Calu3 (cell line): ENCODE results near the gene BTBD7. TPM values are rescaled to one million over a fixed set of nuclear protein-coding genes. Genes with fewer than 3 reads are reported as not detected.

Source experiments
- BruUV-seq: library from RNA; stranded (reverse); fragments of 400-500 nt; replicated peaks from 2 replicates; lab custom pipeline; 2021; lab: Mats Ljungman, UMichigan
- CTCF ChIA-PET: fragments of 300-600 bp; sonication (Branson Sonifier 250); formaldehyde crosslinking; loops from one replicate; lab custom pipeline; 2022; ENCODE audit warnings: antibody characterized with exemption; lab: Charles Lee
- DNase-seq: peaks from one replicate; pipeline ENCODE4 v3.0.0; 2022
- H3K27ac Mint-ChIP-seq: one replicate; pipeline ENCODE4 v1.8.0; 2022; ENCODE audit warnings: mixed read lengths; ENCODE audit not compliant: unreplicated experiment
- H3K27me3 Mint-ChIP-seq: one replicate; pipeline ENCODE4 v1.8.0; 2022; ENCODE audit warnings: mixed read lengths; ENCODE audit not compliant: unreplicated experiment
- H3K36me3 Mint-ChIP-seq: one replicate; pipeline ENCODE4 v1.8.0; 2022; ENCODE audit warnings: mild to moderate bottlenecking, moderate library complexity, mixed read lengths; ENCODE audit not compliant: insufficient read depth, unreplicated experiment
- H3K4me1 Mint-ChIP-seq: one replicate; pipeline ENCODE4 v1.8.0; 2022; ENCODE audit warnings: mild to moderate bottlenecking, low read depth, mixed read lengths; ENCODE audit not compliant: unreplicated experiment
- H3K4me3 Mint-ChIP-seq: one replicate; pipeline ENCODE4 v1.8.0; 2022; ENCODE audit warnings: mild to moderate bottlenecking, low read depth, moderate library complexity, mixed read lengths; ENCODE audit not compliant: unreplicated experiment
- H3K9me3 Mint-ChIP-seq: one replicate; pipeline ENCODE4 v1.8.0; 2022; ENCODE audit warnings: low read depth, mixed read lengths; ENCODE audit not compliant: unreplicated experiment
- CTCF ChIP-seq: fragments of 200-600 bp; IDR thresholded peaks from one replicate; pipeline ENCODE4 v1.8.0; 2022; ENCODE audit warnings: antibody characterized with exemption; ENCODE audit not compliant: unreplicated experiment
- intact Hi-C: fragments of 100-400 bp; cut with micrococcal nuclease; formaldehyde crosslinking; loops from one replicate; pipeline ENCODE4 v1.10.0; 2022; ENCODE audit not compliant: unreplicated experiment
- total RNA-seq: library from RNA; stranded (reverse); gene quantifications from 2 replicates; pipeline ENCODE4 v1.2.3, GENCODE V29; 2022

BTBD7 gene
- total RNA-seq, 1 experiment from 2014 or later, result 42.0 TPM

DNA sequence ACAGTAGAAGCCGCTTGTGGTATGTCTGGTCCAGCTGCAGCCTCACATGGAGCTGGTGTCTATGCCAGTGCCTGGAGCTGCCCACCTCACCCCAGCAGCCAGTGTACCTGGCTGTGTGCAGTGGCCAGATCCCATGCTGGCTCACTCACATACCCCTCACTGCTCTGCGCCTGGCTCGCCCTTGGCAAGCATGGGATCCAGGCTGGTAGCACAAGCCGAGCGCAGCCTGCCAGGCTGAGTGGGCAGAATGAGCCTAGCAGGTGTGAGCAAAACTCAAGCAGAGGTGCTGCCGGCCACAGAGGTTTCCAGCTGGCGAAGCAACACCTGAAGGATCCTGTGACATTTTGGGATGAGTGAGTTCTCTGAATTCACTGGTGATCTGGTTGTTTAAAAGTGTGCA, 5.0 kb upstream of the BTBD7 start:
- no peak for TF ChIP-seq CTCF
- Mint-ChIP-seq H3K4me3 (no peak overlapping the region), H3K9me3 (no peaks in the 10 kb centered on the region), H3K27ac (no peak overlapping the region), H3K4me1 (peaks cover 8% of the 10 kb centered on the region), H3K27me3 (no peaks in the 10 kb centered on the region), H3K36me3 (peaks cover 8% of the 10 kb centered on the region)
- no peak for DNase-seq
- CTCF ChIA-PET, result interaction anchor here (0.6 kb wide), 1 partner anchor 46 kb away, joined by 3 read pairs; no protein-coding TSS in a partner anchor
- BruUV-seq, result no TSS peak
- intact Hi-C loops, result no loop called here

DNA sequence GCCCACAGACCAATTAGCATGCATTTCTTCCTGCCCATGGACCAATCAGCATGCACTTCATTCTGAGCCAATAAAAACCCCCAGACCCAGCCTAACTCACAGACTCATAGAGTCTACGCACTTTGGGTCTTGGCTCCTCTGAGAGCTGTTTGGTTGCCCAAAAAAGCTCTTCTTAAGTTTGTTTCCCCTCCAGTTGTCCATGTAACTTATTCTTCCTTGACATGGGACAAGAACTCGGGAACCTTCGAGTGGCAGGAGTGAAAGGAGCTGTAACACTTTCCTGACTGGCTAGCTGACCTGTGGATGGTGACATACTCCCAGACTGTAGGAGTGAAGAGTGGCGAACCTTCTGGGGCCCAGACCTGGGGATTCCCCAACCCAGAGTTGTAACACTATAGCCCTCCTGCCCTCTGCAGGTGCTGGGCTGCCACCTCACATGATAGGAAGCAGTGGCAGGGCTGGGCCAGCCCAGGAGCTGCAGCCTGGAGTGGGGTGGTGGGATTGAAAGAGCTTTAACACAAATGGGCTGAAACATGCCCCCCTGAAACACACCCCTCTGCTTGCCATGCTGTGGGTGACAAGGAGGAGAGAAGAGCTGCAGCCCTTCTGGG, 4.4 kb upstream of the BTBD7 start:
- TF ChIP-seq CTCF, result no peak
- H3K36me3 Mint-ChIP-seq, result peaks cover 14% of the 10 kb centered on the region
- H3K27me3 Mint-ChIP-seq, result no peaks in the 10 kb centered on the region
- no peak overlapping the region for H3K27ac Mint-ChIP-seq
- intact Hi-C loops, result no loop called here
- peaks cover 8% of the 10 kb centered on the region for H3K4me1 Mint-ChIP-seq
- BruUV-seq, result no TSS peak
- no peak overlapping the region for H3K4me3 Mint-ChIP-seq
- CTCF ChIA-PET, result interaction anchor here (0.6 kb wide), 1 partner anchor 46 kb away, joined by 3 read pairs; no protein-coding TSS in a partner anchor
- DNase-seq, result no peak
- no peaks in the 10 kb centered on the region for H3K9me3 Mint-ChIP-seq

- TSS peak; percentile 53 for BruUV-seq
- Mint-ChIP-seq H3K4me3 (peak overlapping the region; percentile 76), H3K4me1 (peaks cover 20% of the 10 kb centered on the region), H3K27me3 (no peaks in the 10 kb centered on the region), H3K9me3 (no peaks in the 10 kb centered on the region), H3K36me3 (peaks cover 32% of the 10 kb centered on the region), H3K27ac (peak overlapping the region; percentile 97)
- intact Hi-C loops, result loop anchor here (5.0 kb wide), 2 partner anchors 46 to 291 kb away; no protein-coding TSS in a partner anchor
- TF ChIP-seq CTCF, result no peak
- no peak for DNase-seq
- CTCF ChIA-PET, result no interaction called here
These were observed 831 bp upstream of the BTBD7 start for GRCh38 chr14:93333631-93334103.

- intact Hi-C loops, result loop anchor here (5.0 kb wide), 2 partner anchors 45 to 290 kb away; no protein-coding TSS in a partner anchor
- BruUV-seq, result no TSS peak
- CTCF ChIA-PET, result interaction anchor here (0.6 kb wide), 1 partner anchor 90 kb away, joined by 5 read pairs; no protein-coding TSS in a partner anchor
- Mint-ChIP-seq H3K36me3 (peaks cover 32% of the 10 kb centered on the region), H3K27ac (peak overlapping the region; percentile 97), H3K27me3 (no peaks in the 10 kb centered on the region), H3K9me3 (no peaks in the 10 kb centered on the region), H3K4me3 (peak overlapping the region; percentile 76), H3K4me1 (peaks cover 28% of the 10 kb centered on the region)
- DNase-seq, result peak; percentile 67
- no peak for TF ChIP-seq CTCF
These were observed 411 bp downstream of the BTBD7 start for GRCh38 chr14:93332397-93332852.
